ENCODE data around the gene AGAP1. TPM values are rescaled to one million over a fixed set of nuclear protein-coding genes. Genes with fewer than 3 reads are reported as not detected.
A peak's percentile ranks its signal among the peaks of the same experiment; 100 is the strongest.

Gene AGAP1
- total RNA-seq, 1 experiment from 2014 or later, result 25.8 TPM

GRCh38 chr2:235762832-235763598, 269.2 kb downstream of the AGAP1 start:
- Histone ChIP-seq H3K23me2 (ENCODE audit: insufficient read length, low read depth, low read length, poor library complexity, severe bottlenecking) (no peaks in the 10 kb centered on the region), H4K91ac (ENCODE audit: insufficient read length, low read depth, low read length) (no peak overlapping the region), H3K14ac (ENCODE audit: insufficient read depth, low read length) (no peak overlapping the region), H2BK120ac (ENCODE audit: low read depth, low read length, poor library complexity, severe bottlenecking) (no peak overlapping the region), H3K79me2 (ENCODE audit: insufficient read depth, low read length) (no peaks in the 10 kb centered on the region), H2BK12ac (ENCODE audit: insufficient read length, low read depth, low read length) (no peak overlapping the region), H3K27me3 (ENCODE audit: insufficient read depth, low read length) (no peaks in the 10 kb centered on the region), H3K9me3 (ENCODE audit: control insufficient read depth, low read depth, low read length) (no peaks in the 10 kb centered on the region), H2AK5ac (ENCODE audit: insufficient read length, low read length) (no peak overlapping the region), H3K18ac (ENCODE audit: insufficient read length, low read depth, low read length) (no peak overlapping the region), H3K4me1 (ENCODE audit: insufficient read depth, low read length) (no peaks in the 10 kb centered on the region), H3K4ac (ENCODE audit: low read depth, low read length) (no peak overlapping the region), H3K9ac (ENCODE audit: extremely low read depth, insufficient read length, low read length) (no peak overlapping the region), H2BK20ac (ENCODE audit: low read depth, low read length, poor library complexity, severe bottlenecking) (no peak overlapping the region), H3K4me2 (ENCODE audit: insufficient read depth, insufficient read length, low read length) (no peak overlapping the region), H3K23ac (ENCODE audit: insufficient read length, low read depth, low read length) (no peak overlapping the region), H2AFZ (ENCODE audit: low read length) (no peak overlapping the region), H3K27ac (ENCODE audit: insufficient read length, low read depth, low read length) (no peak overlapping the region), H2BK15ac (ENCODE audit: low read depth, low read length) (no peak overlapping the region), H3K56ac (ENCODE audit: insufficient read length, low read depth, low read length) (no peak overlapping the region), H3T11ph (ENCODE audit: low read length) (no peak overlapping the region), H2BK5ac (ENCODE audit: insufficient read length, low read length) (no peak overlapping the region), H3K79me1 (ENCODE audit: insufficient read depth, low read depth, low read length, poor library complexity, severe bottlenecking) (no peaks in the 10 kb centered on the region), H4K5ac (ENCODE audit: insufficient read length, low read depth, low read length) (no peak overlapping the region), H4K8ac (replicated peaks; ENCODE audit: insufficient read length, low read depth, low read length) (no peak overlapping the region), H4K20me1 (ENCODE audit: control insufficient read depth, insufficient read depth, insufficient read length) (no peaks in the 10 kb centered on the region)
- Mint-ChIP-seq H3K4me1 (no peaks in the 10 kb centered on the region), H3K27ac (no peak overlapping the region), H3K4me3 (no peak overlapping the region), H3K9me3 (no peaks in the 10 kb centered on the region), H3K27me3 (ENCODE audit: low read depth) (no peaks in the 10 kb centered on the region; the same call in none of the 2 replicates), H3K36me3 (ENCODE audit: insufficient read depth in 1 of 3, low read depth in 3 of 3) (peaks cover 7 to 17% (median 9%) of the 10 kb centered on the region in 3 experiments; a peak in 6 of 7 replicates)
- TF ChIP-seq CTCF (conservative IDR thresholded peaks at IDR 0.05), result 0 out of 3 replicates have a peak, but pooled peaks have one; percentile 17
- 100% methylated on average over 1 of the region's 20 CpGs for WGBS (ENCODE audit: extremely low coverage, insufficient read length, low lambda C conversion rate)
- DNase-seq, result no peak

Measured in H9 (cell line).